SK-N-MC (cell line): ENCODE data around the gene GASK1A.

Experiments used
- DNase-seq: peaks from one replicate; pipeline ENCODE4 v3.0.0-alpha.2; 2011; ENCODE audit warnings: low read depth, low spot score
- H3K27ac ChIP-seq: fragments of 200-600 bp; sonication (generic); 2 replicates; pipeline ENCODE4 v1.5.1; 2016; ENCODE audit warnings: mixed run types
- H3K36me3 ChIP-seq: fragments of 200-600 bp; sonication (generic); 2 replicates; pipeline ENCODE4 v1.6.1; 2017; ENCODE audit warnings: antibody characterized with exemption, low read length, mixed read lengths; ENCODE audit not compliant: insufficient read depth
- H3K4me3 ChIP-seq: fragments of 200-600 bp; sonication (generic); 2 replicates; pipeline ENCODE4 v1.5.1; 2016
- H3K9ac ChIP-seq: fragments of 200-600 bp; sonication (generic); 2 replicates; pipeline ENCODE4 v1.8.0; 2017; ENCODE audit warnings: mixed run types, mixed read lengths; ENCODE audit not compliant: insufficient read length
- H3K9me3 ChIP-seq: fragments of 200-600 bp; sonication (generic); 2 replicates; pipeline ENCODE4 v1.6.1; 2017; ENCODE audit warnings: low read depth, mild to moderate bottlenecking, antibody characterized with exemption, low read length, moderate library complexity, mixed read lengths
- EZH2 ChIP-seq: fragments of 200-600 bp; sonication (generic); IDR thresholded peaks from one replicate; pipeline ENCODE4 v1.6.1; 2017; ENCODE audit warnings: antibody characterized with exemption
- FOXP2 ChIP-seq: optimal IDR thresholded peaks from 2 replicates; pipeline ENCODE3; 2011; ENCODE audit warnings: mild to moderate bottlenecking, moderate library complexity; ENCODE audit not compliant: insufficient read depth; ENCODE audit errors: extremely low read length, control extremely low read depth
- POLR2AphosphoS5 ChIP-seq: IDR thresholded peaks from 2 replicates; pipeline ENCODE4 v1.6.1; 2012; ENCODE audit warnings: mild to moderate bottlenecking, low read depth, low read length, borderline replicate concordance

The GASK1A gene

DNA sequence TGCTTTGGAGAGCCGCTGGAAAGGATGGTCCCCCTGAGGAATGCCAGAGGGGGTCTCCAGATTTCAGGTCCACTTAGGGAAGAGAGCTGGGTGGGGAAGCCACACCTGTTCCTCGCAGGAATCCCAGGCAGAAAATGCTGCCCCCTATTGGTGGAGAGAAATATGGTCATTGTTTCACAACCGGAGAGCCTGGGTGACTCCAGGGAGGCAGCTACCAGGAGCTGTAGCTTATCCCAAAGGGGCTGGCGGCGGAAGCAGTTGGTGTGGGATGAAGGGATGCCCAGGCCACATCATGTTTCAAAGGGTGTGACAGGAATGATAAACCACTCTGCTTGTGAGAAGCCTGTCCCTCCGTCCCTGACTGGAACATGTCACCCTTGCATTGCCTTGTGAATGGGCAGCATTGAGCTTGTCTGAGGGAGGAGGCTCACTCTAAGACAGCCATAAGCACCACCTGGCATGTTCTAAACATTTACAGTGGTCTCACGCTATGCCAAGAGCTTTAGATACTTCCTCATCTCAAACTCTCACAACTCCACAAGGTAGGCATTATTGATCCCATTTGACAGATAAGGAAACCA, 92.3 kb downstream of the GASK1A start:
- H3K9ac ChIP-seq, result no peak overlapping the region
- TF ChIP-seq EZH2 (no peak), FOXP2 (no peak), POLR2AphosphoS5 (no peak)
- H3K4me3 ChIP-seq, result no peak overlapping the region
- no peaks in the 10 kb centered on the region for H3K9me3 ChIP-seq
- no peak for DNase-seq
- H3K27ac ChIP-seq, result no peak overlapping the region
- H3K36me3 ChIP-seq, result no peaks in the 10 kb centered on the region

DNA sequence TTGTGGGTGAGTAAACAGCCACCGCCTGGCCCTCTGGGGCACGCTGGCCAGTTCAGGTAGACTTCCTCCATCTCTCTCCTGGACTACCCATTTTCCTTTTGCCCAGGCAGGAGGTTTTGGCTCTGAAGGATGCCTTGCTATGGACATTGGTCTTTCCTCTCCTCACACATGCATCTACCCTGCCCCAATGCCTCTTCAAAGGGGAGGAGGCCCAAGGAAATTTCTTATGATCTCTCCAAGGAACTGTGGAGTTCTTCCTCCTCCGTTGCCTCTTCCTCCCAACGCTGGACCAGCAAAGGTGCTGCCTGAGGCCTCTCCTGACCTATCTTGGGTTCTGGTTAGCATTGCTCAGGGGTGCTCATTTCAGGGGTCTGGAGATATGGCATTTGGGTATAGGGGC, 93.2 kb downstream of the GASK1A start:
- Histone ChIP-seq H3K9me3 (no peaks in the 10 kb centered on the region), H3K4me3 (no peak overlapping the region), H3K27ac (no peak overlapping the region), H3K9ac (no peak overlapping the region), H3K36me3 (no peaks in the 10 kb centered on the region)
- DNase-seq, result no peak
- TF ChIP-seq EZH2, result no peak
- no peak for TF ChIP-seq FOXP2
- TF ChIP-seq POLR2AphosphoS5, result no peak

GRCh38 chr3:43073116-43073835, 94.2 kb downstream of the GASK1A start:
- TF ChIP-seq EZH2 (no peak), POLR2AphosphoS5 (no peak), FOXP2 (no peak)
- Histone ChIP-seq H3K27ac (no peak overlapping the region), H3K36me3 (no peaks in the 10 kb centered on the region), H3K9me3 (no peaks in the 10 kb centered on the region), H3K9ac (no peak overlapping the region), H3K4me3 (no peak overlapping the region)
- DNase-seq, result no peak

DNA sequence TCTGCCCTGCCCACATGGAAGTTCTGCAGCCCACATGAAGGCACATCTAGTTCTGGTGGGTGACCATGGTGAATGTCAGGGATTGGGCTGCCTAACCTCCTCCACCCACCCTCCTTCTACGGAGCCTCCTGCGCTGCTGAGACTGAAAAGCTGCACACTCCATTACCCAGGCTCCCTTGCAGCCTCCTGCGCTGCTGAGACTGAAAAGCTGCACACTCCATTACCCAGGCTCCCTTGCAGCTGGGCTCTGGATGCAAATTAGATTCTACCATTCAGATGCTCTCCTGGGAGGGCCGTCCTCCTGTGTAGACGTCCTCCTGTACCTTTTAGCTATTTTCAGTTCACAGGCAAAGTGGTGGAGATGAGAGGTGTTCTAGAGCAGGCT, 94.7 kb downstream of the GASK1A start:
- no peak overlapping the region for H3K27ac ChIP-seq
- no peaks in the 10 kb centered on the region for H3K36me3 ChIP-seq
- TF ChIP-seq FOXP2 (no peak), EZH2 (no peak), POLR2AphosphoS5 (no peak)
- no peak for DNase-seq
- H3K9me3 ChIP-seq, result no peaks in the 10 kb centered on the region
- H3K4me3 ChIP-seq, result no peak overlapping the region
- no peak overlapping the region for H3K9ac ChIP-seq

GRCh38 chr3:43074482-43074881, 95.4 kb downstream of the GASK1A start:
- DNase-seq, result no peak
- TF ChIP-seq FOXP2 (no peak), POLR2AphosphoS5 (no peak), EZH2 (no peak)
- H3K36me3 ChIP-seq, result no peaks in the 10 kb centered on the region
- H3K4me3 ChIP-seq, result no peak overlapping the region
- no peak overlapping the region for H3K27ac ChIP-seq
- H3K9me3 ChIP-seq, result no peaks in the 10 kb centered on the region
- H3K9ac ChIP-seq, result no peak overlapping the region

DNA sequence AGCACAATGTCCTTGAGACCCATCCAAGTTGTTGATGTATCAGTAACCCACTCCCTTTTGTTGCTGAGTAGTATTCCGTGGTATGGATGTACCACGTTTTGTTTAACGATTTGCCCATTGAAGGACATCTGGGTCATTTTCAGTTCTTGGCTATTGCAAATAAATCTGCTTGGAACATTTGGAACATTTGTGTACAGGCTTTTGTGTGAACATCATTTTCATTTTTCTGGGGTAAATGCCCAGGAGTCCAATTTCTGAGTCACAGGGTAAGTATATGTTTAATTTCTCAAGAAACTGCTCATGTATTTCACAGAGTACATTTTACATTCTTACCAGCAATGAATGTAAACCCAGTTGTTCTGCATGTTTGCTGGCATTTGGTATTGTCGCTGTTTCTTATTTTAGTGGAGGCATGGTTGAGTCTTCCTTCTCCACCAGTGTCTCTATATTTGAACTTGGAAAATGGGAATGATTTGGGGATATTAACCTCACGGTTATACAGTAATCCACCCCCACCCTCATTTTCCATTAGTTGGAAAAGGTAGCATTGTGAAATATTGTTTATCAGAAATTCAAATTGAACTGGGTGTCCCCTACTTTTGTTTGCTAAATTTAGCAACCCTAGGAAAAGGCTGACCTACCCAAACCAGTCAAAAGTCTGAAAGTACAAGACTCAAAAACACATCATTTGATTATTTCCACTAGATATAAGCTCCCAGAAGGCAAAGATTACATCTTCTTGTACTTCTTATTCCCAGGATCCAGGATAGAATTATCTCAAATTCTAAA, 96.0 kb downstream of the GASK1A start:
- no peaks in the 10 kb centered on the region for H3K9me3 ChIP-seq
- no peak overlapping the region for H3K4me3 ChIP-seq
- no peak overlapping the region for H3K27ac ChIP-seq
- no peak for DNase-seq
- no peak overlapping the region for H3K9ac ChIP-seq
- no peak for TF ChIP-seq POLR2AphosphoS5
- no peak for TF ChIP-seq FOXP2
- no peak for TF ChIP-seq EZH2
- no peaks in the 10 kb centered on the region for H3K36me3 ChIP-seq

DNA sequence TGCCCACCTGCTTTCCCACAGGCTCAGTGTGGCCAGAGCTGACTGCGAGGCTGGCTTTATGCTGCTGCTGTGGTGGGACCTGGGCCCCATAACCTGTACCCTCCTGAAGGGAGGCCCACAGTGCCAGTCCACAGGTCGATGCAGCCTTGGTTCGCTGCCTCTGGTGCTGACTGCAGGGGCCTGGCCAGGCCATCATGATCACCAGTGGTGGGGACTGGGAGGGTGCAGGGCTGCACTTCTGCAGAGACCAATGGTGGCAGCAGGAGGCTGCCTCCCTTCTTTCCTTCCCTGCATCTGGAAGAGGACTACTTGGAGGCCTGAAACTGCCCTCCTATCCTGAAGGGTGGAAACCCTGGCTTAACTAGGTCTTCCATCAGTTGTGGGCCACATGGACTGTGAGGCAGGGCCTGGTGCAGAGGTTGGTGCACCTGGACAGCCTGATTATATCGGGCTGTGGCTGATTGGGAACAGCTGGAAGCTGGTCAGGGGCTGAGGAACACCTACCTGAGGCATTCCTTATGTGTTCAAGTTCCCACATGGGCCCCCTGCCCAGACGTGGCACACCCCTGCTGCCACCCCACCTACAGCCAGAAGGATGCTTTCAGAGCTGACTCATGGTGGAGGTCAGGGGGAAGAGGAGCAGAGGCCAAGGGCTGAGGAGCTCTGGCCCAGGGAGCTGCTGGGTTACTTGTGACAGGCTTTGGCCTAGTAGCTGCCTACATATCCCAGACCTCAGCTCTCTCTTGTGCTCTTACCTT, 97.0 kb downstream of the GASK1A start:
- TF ChIP-seq EZH2, result no peak
- TF ChIP-seq POLR2AphosphoS5, result no peak
- no peak for TF ChIP-seq FOXP2
- Histone ChIP-seq H3K27ac (no peak overlapping the region), H3K36me3 (no peaks in the 10 kb centered on the region), H3K9me3 (no peaks in the 10 kb centered on the region), H3K9ac (no peak overlapping the region), H3K4me3 (no peak overlapping the region)
- no peak for DNase-seq

GRCh38 chr3:43076857-43077256, 97.7 kb downstream of the GASK1A start:
- no peaks in the 10 kb centered on the region for H3K36me3 ChIP-seq
- no peak overlapping the region for H3K4me3 ChIP-seq
- H3K27ac ChIP-seq, result no peak overlapping the region
- H3K9ac ChIP-seq, result no peak overlapping the region
- TF ChIP-seq FOXP2 (no peak), EZH2 (no peak), POLR2AphosphoS5 (no peak)
- no peaks in the 10 kb centered on the region for H3K9me3 ChIP-seq
- DNase-seq, result no peak
